Uterus (tissue), 4 donors: ENCODE results near the gene C22orf39. TPM values are rescaled to one million over a fixed set of nuclear protein-coding genes. Genes with fewer than 3 reads are reported as not detected.
"Not testable (repeated sequence)": the region's sequence is repeated elsewhere in the genome, so short reads cannot be mapped to it uniquely, and the experiment has no call there.

ENCODE experiments used
- DNase-seq, 2 donors: peaks; one replicate each; pipeline ENCODE4 v3.0.0-alpha.2; 2019 to 2020
- H3K27ac ChIP-seq, 2 donors: fragments of 200-600 bp; sonication (generic); 1 replicate in 1 of 2; 2 replicates in 1 of 2; pipeline ENCODE4 v1.5.1; 2016 to 2018
- H3K27me3 ChIP-seq, 2 donors: fragments of 200-600 bp; sonication (generic); one replicate each; pipeline ENCODE4 v1.5.1; 2018 to 2019; ENCODE audit warnings: control low read depth in 1 of 2
- H3K36me3 ChIP-seq, 2 donors: fragments of 200-600 bp; sonication (generic); one replicate each; pipeline ENCODE4 v1.5.1; 2019; ENCODE audit warnings: control low read depth in 1 of 2
- H3K4me1 ChIP-seq, 2 donors: fragments of 200-600 bp; sonication (generic); one replicate each; pipeline ENCODE4 v1.5.1; 2018 to 2019; ENCODE audit warnings: control low read depth in 1 of 2
- H3K4me3 ChIP-seq, 2 donors: fragments of 200-600 bp; sonication (generic); 1 replicate in 1 of 2; 2 replicates in 1 of 2; pipeline ENCODE4 v1.5.1; 2018 to 2019; ENCODE audit warnings: mild to moderate bottlenecking in 1 of 2
- H3K9me3 ChIP-seq, 2 donors: fragments of 200-600 bp; sonication (generic); one replicate each; pipeline ENCODE4 v1.5.1; 2019; ENCODE audit warnings: control low read depth in 1 of 2
- POLR2A ChIP-seq, 2 donors: fragments of 450-650 bp; IDR thresholded peaks; one replicate each; pipeline ENCODE4 v1.6.1; 2016; ENCODE audit warnings: antibody characterized with exemption in 2 of 2, mild to moderate bottlenecking in 1 of 2, moderate library complexity in 1 of 2
- intact Hi-C: fragments of 100-400 bp; cut with DNase I; formaldehyde crosslinking; loops from one replicate; pipeline ENCODE4 v1.15.1; 2023; ENCODE audit warnings: low total_unique reads
- total RNA-seq, 4 donors: library from RNA; depleted of rRNA in 3 of 4; stranded (reverse); fragments of >200 nt in 3 of 4; gene quantifications; one replicate each; pipeline versions ENCODE4 v1.1.0 to v1.2.4, GENCODE V29; 2014 to 2023
- TF ChIP-seq, protein P1 (sequence below), 4 experiments: fragments of 200-600 bp in 2 of 4; fragments of 450-650 bp in 2 of 4; sonication (generic) in 2 of 4; IDR thresholded peaks; one replicate each; pipeline ENCODE4 v1.5.1; 2016 to 2019; ENCODE audit warnings: antibody characterized with exemption in 4 of 4, mild to moderate bottlenecking in 2 of 4, moderate library complexity in 1 of 4
- donor health status: DM: yes; HTN: yes; CAD: no.

C22orf39 gene
- total RNA-seq, 4 donors from 2014 or later: 38.4 to 112 (median 47.8) TPM

GRCh38 chr22:19448076-19448607, 631 bp upstream of the C22orf39 start:
- TF ChIP-seq POLR2A (IDR thresholded peaks at IDR 0.05): no peak
- TF ChIP-seq, protein P1, sequence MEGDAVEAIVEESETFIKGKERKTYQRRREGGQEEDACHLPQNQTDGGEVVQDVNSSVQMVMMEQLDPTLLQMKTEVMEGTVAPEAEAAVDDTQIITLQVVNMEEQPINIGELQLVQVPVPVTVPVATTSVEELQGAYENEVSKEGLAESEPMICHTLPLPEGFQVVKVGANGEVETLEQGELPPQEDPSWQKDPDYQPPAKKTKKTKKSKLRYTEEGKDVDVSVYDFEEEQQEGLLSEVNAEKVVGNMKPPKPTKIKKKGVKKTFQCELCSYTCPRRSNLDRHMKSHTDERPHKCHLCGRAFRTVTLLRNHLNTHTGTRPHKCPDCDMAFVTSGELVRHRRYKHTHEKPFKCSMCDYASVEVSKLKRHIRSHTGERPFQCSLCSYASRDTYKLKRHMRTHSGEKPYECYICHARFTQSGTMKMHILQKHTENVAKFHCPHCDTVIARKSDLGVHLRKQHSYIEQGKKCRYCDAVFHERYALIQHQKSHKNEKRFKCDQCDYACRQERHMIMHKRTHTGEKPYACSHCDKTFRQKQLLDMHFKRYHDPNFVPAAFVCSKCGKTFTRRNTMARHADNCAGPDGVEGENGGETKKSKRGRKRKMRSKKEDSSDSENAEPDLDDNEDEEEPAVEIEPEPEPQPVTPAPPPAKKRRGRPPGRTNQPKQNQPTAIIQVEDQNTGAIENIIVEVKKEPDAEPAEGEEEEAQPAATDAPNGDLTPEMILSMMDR (IDR thresholded peaks at IDR 0.05): no peak
- Histone ChIP-seq H3K4me1 (no peaks in the 10 kb centered on the region), H3K4me3 (peak overlapping the region; percentile 63 to 96), H3K27ac (peak overlapping the region; percentile 91 to 94), H3K27me3 (no peaks in the 10 kb centered on the region), H3K9me3 (no peaks in the 10 kb centered on the region), H3K36me3 (no peaks in the 10 kb centered on the region)
- no peak for DNase-seq
- intact Hi-C loops: no loop called here

GRCh38 chr22:19446603-19447329, 745 bp downstream of the C22orf39 start:
- Histone ChIP-seq H3K4me1 (no peaks in the 10 kb centered on the region), H3K4me3 (peak overlapping the region; percentile 63 to 96), H3K36me3 (no peaks in the 10 kb centered on the region), H3K9me3 (no peaks in the 10 kb centered on the region), H3K27me3 (no peaks in the 10 kb centered on the region), H3K27ac (peak overlapping the region; percentile 91 to 94)
- intact Hi-C loops: no loop called here
- no peak for DNase-seq
- no peak for TF ChIP-seq POLR2A (IDR thresholded peaks at IDR 0.05)
- TF ChIP-seq, protein P1 (IDR thresholded peaks at IDR 0.05): no peak

GRCh38 chr22:19445279-19445982, 2.1 kb downstream of the C22orf39 start:
- H3K36me3 ChIP-seq, H3K9me3 ChIP-seq, H3K4me1 ChIP-seq, H3K27me3 ChIP-seq, H3K4me3 ChIP-seq, DNase-seq, intact Hi-C loops, H3K27ac ChIP-seq: not testable (repeated sequence)

DNA sequence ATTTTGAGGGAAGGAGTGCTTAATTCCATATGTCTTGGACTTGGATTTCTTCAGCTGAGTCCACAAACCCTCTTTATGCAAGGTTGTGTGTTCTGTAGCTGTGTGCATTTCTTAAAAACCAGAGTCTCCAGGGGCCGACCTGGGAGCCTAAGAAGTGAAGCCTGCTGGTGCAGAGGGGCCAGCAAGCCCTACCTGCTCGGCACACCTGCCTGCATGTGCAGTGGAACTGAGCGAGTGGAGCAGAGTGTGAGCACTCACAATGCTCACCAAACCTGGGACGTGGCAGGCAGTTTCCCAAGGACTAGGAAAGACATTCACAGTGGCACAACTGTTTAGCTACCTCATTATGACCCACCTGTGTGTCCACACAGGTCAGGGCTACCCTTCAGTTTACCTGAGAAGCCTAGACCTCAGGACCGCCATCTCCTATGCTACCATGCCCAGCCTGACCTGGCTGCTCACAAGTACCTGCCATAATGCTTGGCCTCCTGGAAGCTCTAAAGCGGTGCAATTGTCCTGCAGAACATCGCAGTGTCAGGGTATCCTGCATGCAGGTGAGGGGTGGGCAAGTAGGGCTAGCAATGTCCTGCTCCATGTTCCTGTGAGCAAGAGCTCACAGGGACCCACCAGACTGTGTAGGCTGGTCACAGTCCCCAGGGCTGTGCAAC, 3.8 kb downstream of the C22orf39 start:
- H3K4me1 ChIP-seq: no peaks in the 10 kb centered on the region
- no peaks in the 10 kb centered on the region for H3K36me3 ChIP-seq
- H3K4me3 ChIP-seq: no peak overlapping the region
- no peak overlapping the region for H3K27ac ChIP-seq
- H3K27me3 ChIP-seq: no peaks in the 10 kb centered on the region
- no peak for TF ChIP-seq POLR2A (IDR thresholded peaks at IDR 0.05)
- TF ChIP-seq, protein P1 (IDR thresholded peaks at IDR 0.05): no peak
- intact Hi-C loops: no loop called here
- no peaks in the 10 kb centered on the region for H3K9me3 ChIP-seq
- no peak for DNase-seq

- TF ChIP-seq POLR2A (IDR thresholded peaks at IDR 0.05): no peak
- TF ChIP-seq, protein P1 (IDR thresholded peaks at IDR 0.05): no peak
- no peaks in the 10 kb centered on the region for H3K36me3 ChIP-seq
- intact Hi-C loops: no loop called here
Measured at GRCh38 chr22:19442166-19442565, 5.3 kb downstream of the C22orf39 start.

More at GRCh38 chr22:19442166-19442565, 5.3 kb downstream of the C22orf39 start:
- DNase-seq: no peak
- Histone ChIP-seq H3K9me3 (no peaks in the 10 kb centered on the region), H3K4me3 (no peak overlapping the region), H3K27me3 (no peaks in the 10 kb centered on the region), H3K27ac (no peak overlapping the region), H3K4me1 (no peaks in the 10 kb centered on the region)
